ENCODE measurements around the gene ANKRD44.
"Not testable (repeated sequence)": the region's sequence is repeated elsewhere in the genome, so short reads cannot be mapped to it uniquely, and the experiment has no call there.

ANKRD44 gene

DNA sequence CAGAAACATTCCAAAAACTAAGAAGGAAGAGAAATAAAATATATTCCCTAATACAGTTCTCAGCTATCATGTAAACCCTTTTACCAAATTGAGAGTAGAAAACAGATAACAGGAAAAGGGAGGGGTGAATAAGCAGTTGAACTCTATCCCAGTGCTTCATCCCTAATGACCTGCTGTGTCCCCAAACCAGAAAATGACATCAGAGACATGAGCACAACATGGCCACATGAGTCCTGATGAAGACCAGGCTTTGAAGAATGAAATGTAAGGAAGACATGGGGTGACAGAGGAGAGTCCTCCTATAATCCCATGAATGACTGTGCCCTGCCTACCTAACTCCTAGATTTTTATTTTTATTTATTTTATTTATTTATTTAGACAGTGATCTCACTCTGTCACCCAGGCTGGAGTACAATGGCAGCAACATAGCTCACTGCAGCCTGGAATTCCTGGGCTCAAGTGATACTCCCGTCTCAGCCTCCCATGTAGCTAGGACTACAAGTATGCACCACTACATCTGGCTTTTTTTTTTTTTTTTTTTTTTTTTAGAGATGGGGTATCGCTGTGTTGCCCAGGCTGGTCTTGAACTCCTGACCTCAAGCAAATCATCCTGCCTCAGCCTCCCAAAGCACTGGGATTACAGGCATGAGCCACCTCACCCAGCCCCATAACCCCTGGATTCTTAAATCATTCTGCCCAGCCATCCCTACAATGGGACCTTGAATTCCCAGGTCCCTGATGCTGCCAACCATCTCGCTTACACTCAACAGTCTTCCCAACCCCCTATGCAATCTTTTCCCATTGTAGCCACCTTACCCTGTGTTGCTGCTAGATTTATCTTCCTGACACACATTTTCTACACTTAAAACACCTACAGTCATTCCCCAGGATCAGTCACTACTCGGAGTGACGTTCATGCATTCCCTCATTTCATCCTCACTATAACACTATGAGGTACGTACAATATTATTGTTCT is 64.5 kb downstream of the ANKRD44 start:
- H3K4me3 ChIP-seq (ENCODE audit: low read depth, low read length): no peak overlapping the region
- DNase-seq (ENCODE audit: low read depth): no peak

DNA sequence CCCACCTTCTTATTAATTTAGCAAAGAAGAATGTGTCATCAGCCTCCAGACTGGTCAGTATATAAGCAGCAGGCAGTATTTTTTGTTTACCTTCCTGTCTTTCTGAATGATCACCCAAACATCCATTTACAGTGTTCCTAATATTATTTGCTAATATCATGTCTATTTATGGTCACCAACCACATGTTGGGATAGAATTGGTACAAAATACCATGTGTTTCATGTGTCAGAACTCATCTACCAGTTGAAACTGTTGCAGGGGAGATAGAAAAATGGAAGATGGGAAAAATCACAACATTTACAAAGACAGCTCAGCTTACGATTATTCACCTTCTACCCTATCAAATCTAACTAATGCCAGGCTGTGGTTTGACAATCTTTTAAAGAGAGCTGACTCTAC is 66.2 kb downstream of the ANKRD44 start:
- no peak overlapping the region for H3K4me3 ChIP-seq (ENCODE audit: low read depth, low read length)
- no peak for DNase-seq (ENCODE audit: low read depth)

DNA sequence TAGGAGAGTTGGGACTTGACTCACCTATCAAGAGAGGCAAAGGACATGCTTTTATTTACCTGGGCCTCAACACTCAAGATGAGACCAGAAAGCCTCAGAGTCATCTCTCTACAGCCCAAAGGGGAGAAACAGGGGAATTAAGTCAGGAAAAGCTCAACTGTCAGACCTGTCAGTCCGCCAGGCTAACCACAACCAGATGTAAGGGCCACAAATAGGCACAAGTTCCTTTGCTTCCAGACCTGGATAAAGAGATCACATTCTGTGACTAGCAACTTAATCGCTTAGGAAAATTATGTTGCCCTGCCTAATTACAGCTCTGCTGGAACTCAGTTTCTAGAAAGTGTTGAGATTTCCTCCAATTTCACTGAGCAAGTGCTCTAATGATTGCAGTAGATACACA is 67.9 kb downstream of the ANKRD44 start:
- H3K4me3 ChIP-seq (ENCODE audit: low read depth, low read length): no peak overlapping the region
- DNase-seq (ENCODE audit: low read depth): no peak

DNA sequence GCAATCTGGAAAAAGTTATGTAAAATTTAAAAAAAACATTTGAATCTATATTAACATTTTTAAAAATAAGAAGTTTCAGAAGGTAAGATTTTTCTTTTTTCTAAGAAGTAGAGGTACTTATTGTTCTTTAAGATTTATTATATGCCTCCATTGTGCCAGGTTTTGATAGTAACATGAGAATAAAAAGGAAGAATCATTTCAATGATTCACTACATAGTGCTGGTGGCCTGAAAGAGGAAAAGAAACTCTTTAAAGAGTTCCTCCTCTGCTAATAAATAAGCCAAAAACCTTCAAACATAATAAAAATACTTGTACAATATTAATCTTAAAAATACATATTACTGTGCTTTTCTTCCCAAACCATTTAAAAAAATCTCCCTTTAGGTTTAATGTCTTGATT is 69.0 kb downstream of the ANKRD44 start:
- no peak for DNase-seq (ENCODE audit: low read depth)
- no peak overlapping the region for H3K4me3 ChIP-seq (ENCODE audit: low read depth, low read length)

DNA sequence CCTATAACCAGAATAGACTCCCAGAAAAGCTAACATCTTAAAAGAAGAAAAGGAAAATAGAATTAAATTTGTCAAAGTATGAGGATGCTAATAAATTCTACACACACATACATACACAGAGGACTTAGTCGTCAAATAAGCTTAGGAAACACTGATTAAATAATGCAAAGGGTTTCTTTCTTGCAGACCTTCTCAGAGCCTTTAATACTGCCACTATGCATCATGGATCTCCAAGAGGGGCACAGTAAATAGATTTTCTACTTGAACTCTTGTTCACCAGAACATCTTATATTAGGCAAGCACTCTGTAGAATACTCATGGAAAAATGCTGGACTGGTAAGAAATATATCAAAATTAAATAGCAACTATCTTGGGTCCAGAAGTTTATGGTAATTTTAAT is 69.4 kb downstream of the ANKRD44 start:
- DNase-seq (ENCODE audit: low read depth): no peak
- H3K4me3 ChIP-seq (ENCODE audit: low read depth, low read length): no peak overlapping the region

DNA sequence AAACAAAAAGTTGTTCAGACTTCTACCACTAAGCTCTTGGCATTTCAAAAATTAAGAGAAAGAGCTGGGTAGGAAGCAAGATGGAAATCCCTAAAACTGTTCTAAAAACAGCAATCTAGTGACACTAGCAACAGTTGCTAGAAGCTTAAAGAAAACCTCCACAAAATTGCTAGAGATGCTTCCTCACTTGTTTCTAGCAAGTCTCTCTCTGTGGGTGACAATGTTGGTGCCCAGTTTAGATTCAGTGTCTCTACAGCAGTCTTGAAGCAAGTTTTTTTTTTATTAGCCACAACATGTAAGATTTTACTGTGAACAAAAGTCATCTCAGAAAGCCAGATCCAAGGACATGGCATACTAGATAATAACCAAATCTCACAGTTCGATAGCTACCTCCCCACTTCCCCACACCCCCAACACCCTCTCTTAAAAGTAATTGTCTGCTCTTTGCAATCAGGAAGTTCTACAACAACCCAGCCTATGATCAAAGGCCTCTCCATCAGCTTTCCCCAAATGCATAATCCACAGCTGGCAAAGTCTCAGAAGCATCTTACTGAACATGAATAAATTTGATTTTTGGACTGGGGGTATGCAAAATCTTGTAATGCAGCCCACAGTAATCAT is 70.0 kb downstream of the ANKRD44 start:
- no peak overlapping the region for H3K4me3 ChIP-seq (ENCODE audit: low read depth, low read length)
- DNase-seq (ENCODE audit: low read depth): no peak

DNA sequence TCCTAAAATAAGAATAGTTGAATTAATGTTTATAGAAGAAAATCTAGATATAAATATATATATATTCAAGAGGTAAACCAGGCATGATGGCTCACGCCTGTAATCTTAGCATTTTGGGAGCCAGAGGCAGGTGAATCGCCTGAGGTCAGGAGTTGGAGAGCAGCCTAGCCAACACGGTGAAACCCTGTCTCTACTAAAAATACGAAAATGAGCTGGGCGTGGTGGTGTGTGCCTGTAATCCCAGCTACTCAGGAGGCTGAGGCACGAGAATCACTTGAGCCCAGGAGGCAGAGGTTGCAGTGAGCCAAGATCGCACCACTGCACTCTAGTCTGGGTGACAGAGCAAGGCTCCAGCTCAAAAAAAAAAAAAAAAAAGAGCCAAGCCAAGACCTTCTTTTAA is 70.6 kb downstream of the ANKRD44 start:
- not testable (repeated sequence) for DNase-seq (ENCODE audit: low read depth); H3K4me3 ChIP-seq (ENCODE audit: low read depth, low read length)

DNA sequence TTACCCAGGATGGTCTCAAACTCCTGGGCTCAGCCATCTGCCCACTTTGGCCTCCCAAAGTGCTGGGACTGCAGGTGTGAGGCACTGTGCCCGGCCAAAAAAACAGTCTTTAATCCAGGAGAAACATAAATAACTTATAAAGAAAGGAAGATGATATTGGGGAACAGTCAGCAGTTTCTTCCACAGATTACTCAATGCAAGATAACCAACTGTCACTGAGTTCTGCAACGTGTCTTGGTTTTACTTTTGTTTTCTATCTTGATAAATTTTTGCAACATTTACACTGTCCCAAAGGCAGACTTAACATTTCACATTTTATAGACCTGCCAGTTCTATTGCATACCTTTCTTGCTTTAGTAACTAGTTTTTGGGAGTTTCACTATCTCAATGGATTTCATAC is 71.1 kb downstream of the ANKRD44 start:
- H3K4me3 ChIP-seq (ENCODE audit: low read depth, low read length): no peak overlapping the region
- DNase-seq (ENCODE audit: low read depth): no peak

DNA sequence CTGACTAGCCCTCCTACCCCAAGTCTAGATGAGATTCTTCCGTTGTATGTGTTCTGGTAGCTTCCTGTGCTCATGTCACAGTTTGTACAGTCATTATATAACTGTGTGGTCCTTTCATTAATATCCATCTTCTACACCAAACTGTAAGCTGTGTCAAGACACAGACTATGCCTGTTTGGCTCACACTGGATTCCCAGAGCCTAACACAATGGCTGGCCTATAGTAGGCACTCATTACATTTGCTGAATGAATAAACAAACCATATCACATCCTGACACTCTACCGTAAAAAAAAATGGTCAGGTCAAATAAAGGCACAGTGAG is 72.6 kb downstream of the ANKRD44 start:
- no peak for DNase-seq (ENCODE audit: low read depth)
- H3K4me3 ChIP-seq (ENCODE audit: low read depth, low read length): no peak overlapping the region

DNA sequence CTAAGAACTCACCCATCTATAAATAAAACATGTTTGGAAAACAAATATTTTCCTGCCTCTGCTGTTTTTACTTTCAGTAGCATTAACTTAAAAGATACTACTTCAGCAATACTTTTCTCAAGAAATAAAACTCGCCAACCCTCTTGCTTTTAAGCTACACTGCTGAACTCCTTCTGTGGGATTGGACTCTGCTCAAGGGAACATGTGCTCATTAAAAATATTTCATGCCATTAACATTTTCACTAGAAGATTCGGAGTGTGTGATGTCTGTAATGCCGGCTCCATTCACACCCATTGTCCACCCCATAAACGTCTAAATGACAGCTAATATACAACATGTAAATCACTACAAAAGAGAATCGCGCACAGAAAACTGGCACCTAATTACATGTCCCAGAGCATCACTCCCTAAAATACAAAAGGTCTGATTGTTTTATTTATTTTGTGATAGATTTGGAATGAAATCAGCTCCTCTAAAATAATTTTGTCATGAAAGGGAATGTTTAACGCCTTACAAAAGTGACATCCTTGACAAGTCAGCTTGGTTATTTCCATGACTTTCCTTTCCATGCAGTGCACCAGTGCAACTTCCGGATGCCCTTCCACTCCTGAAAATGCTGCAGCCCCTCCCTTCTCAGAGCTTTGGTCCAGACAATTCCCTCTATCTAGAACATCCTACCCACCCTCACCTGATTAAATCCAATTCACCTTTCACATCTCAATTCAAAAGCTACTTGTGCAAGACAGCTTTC is 73.1 kb downstream of the ANKRD44 start:
- no peak overlapping the region for H3K4me3 ChIP-seq (ENCODE audit: low read depth, low read length)
- no peak for DNase-seq (ENCODE audit: low read depth)

DNA sequence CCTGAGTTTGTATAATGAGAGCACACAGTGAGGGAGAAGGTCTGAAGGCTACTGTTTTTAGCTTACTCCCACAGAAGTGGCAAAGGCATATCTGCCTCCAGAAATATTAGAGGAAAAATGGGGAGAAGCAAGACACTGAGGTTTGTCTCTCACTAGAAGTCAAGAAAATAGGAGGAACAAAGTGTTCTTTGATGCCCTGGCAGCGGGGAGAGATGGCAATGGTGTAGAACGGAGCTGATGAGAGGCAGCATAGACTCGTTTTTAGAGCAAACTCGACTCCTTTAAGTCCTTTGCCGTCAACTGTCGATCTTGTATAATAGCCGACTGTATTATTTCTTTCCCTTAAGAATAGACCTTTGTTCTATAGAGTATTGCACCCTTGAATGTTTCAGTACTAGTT is 73.8 kb downstream of the ANKRD44 start:
- H3K4me3 ChIP-seq (ENCODE audit: low read depth, low read length): no peak overlapping the region
- DNase-seq (ENCODE audit: low read depth): no peak

DNA sequence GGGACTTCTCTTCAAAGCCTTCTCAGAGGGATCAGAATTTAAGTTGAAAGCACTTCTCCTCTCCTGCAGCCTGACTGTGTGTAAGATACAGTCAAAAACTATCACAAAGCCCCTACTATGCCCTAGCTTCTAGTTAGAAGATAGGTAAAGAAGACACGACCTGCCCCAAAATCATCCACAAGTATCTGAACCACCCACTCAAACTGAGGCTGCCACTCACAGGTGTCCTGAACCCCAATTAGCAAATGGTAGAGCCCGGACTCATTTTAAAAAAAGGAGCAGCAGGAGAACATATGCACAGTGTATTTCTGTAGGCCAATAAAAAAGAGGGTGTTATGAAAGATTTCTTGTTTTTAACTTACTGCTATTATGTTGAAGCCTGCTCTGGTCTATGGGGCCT is 74.4 kb downstream of the ANKRD44 start:
- no peak for DNase-seq (ENCODE audit: low read depth)
- H3K4me3 ChIP-seq (ENCODE audit: low read depth, low read length): no peak overlapping the region

DNA sequence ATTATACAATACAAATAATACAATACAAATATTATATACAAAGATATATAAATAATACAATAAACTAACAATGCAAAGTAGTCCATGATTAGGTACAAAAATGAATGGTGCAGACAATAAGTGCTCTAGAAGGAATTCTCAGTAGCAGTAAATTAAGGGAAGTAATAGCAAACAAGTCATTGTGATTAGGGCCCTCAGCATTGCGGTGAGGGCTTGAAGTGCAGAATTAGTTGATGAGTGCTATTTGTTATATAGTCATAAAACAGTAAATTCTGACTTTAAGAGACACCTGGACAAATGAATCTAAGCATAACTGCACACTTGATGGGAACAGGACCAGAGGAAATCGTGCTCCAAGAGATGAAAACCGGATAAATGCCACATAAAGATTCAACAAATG is 74.9 kb downstream of the ANKRD44 start:
- no peak for DNase-seq (ENCODE audit: low read depth)
- H3K4me3 ChIP-seq (ENCODE audit: low read depth, low read length): no peak overlapping the region

DNA sequence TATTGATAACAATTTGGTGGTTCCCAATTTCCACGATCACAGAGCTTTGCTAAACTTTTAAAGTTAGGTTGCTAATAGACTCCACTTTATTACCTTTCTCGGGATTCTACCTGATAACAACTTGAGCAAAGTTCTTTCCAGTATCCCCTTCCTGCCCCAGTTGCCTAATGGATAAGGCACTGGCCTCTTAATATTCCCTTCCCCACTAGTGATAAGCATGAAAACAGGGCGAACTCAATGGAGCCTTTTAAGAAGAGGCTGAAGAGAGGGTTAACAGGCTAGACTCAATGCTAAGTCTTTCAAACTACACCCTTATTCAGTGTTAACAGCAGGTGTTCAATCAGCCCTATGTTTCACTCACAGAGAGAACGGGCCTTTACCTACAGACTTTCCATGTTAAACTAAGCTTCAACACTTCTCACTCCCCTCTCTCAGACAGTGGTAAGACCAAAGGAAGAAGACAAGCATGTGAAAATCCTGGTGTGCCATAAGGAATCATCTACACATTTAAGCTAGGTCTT is 75.8 kb downstream of the ANKRD44 start:
- no peak overlapping the region for H3K4me3 ChIP-seq (ENCODE audit: low read depth, low read length)
- no peak for DNase-seq (ENCODE audit: low read depth)

DNA sequence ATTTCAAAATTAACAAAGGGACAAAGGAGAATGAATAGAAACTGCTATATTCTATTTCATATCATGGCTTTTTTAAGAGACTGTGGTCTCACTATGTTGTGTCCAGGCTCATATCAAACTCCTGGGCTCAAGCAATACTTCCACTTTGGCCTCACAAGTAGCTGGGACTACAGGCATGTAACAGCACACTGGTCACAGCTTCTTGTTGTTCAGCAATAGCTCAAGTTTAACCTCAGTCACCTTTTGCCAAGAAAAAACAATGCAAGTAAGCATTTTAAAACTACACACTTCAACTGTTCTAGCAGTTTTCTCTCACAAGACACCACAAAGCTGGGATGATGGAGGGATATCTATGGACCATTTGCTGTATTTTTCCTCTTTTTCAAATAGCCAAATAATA is 77.1 kb downstream of the ANKRD44 start:
- no peak overlapping the region for H3K4me3 ChIP-seq (ENCODE audit: low read depth, low read length)
- DNase-seq (ENCODE audit: low read depth): no peak

DNA sequence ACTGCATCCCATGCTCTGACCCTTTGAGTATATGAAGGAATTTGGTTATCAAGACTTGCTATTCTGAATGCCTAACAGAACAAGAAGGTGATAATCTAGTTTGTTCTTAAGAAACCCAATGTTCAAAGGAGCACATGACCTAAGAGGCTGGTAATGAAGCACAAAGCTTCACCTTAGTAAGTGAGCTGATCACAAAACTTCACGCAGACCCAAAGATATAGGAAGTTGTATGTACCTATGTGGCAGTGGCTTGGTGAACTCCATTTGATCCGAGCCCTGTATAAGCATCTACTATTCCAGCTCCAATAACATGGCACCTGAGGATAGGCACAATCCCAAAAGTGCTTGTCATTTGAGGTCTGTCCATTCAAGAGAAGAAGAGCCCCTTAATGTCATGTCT is 78.6 kb downstream of the ANKRD44 start:
- H3K4me3 ChIP-seq (ENCODE audit: low read depth, low read length): no peak overlapping the region
- no peak for DNase-seq (ENCODE audit: low read depth)

DNA sequence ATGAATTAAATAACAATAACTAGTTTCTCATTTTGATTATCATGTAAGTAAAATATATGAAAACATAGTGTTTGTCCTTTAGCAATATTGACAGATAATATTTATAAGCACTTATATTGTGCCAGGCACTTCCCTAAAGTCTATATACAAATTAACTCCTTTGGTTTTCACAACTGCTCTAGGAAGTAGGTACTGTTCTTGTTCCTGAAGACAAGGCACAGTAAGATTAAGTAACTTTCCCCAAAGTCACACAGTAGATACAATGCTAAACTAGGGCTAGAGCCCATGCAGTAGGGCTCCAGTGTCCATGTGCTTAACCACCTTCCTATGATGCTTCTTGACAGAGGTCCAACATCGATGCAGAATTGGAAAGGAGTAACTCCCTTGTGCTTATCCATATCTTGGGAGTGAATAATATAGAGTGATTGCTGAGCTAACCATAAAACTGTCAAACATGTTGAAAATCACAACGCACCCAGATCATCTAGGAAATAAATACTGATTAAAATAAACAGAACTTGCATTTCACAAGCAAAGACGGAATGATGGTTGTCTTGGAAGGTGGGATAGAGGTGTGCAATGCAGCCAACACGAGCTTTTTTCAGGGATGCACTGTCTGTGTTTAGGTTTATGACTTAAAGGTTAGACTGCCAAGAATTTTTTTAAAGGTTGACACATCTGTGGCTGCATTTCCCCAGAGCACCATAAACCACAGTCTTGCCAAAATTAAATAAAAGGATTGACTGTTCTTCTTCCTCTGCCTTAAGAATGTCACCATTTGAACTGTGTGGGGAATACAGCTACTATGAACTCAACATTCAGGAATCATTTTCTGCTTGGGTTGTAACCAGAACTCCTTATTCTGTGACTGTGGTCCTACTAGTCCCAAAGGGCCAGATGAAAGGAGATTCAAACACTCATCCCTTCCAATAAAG is 80.8 kb downstream of the ANKRD44 start:
- H3K4me3 ChIP-seq (ENCODE audit: low read depth, low read length): no peak overlapping the region
- peak; percentile 60 for DNase-seq (ENCODE audit: low read depth)

DNA sequence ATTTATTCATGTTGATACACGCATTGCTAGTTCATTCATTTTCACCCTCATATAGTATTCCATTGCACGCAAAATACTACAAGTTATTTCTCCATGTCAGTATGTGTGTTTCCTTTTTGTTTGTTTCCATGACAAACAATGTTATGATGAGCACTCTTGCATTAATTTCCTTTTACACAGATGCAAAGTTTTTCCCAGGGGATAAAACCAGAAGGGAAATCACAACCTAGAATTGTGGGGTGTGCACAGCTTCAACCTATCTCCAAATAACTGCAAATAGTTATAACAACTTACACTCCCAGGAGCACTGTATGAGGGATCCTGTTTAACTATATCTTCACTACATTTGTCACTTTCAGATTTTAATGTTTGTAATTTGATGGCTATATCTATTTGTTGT is 87.1 kb downstream of the ANKRD44 start:
- DNase-seq (ENCODE audit: low read depth): no peak
- H3K4me3 ChIP-seq (ENCODE audit: low read depth, low read length): no peak overlapping the region

DNA sequence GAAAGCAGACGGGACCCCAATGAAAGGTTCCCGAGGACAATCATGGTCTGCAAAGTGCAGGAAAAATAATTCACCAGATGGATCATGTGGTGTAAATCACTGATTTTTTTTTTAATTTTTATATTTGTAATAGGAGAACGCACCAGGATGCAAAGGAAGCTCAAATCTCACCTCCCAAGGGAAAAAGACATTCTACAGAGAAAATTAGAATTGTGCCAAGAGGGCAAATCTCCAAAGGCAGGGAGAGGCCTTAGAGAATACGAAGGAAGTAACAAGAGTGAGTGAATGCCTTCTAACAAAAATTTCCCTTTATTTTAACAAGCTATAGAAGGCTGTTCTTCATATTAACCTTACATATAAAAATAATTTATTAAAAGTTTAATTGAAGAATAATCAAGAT is 90.9 kb downstream of the ANKRD44 start:
- no peak for DNase-seq (ENCODE audit: low read depth)
- H3K4me3 ChIP-seq (ENCODE audit: low read depth, low read length): no peak overlapping the region
